Measurements from ENCODE around the gene DIPK1C. TPM values are rescaled to one million over a fixed set of nuclear protein-coding genes. Genes with fewer than 3 reads are reported as not detected.

The DIPK1C gene
- polyA plus RNA-seq, 2 of the 4 experiments (the other 2 are of a cell fraction): not detected

DNA sequence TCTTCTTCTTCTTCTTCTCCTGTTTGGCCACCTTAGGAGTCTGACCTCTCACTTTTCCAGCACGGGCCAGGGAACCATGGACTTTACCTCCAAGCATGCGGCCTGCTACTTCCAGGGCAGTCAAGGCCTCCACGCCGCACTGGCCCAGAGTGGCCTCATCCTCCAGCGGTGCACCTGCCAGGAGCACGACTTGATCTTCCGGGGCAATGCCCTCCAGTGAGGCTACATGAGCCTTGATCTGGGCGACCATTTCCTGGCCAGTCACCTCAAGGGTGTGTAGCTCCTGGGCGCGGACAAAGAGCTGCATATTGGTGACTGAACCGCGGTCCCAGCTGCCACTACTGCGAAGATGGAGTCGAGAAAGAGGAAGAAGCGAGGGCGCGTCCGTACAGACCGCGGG lies 67.1 kb downstream of the DIPK1C start:
- Histone ChIP-seq H3K9me3 (no peaks in the 10 kb centered on the region), H3K4me2 (no peak overlapping the region), H3K27ac (no peak overlapping the region), H3K4me1 (no peaks in the 10 kb centered on the region), H3K4me3 (no peak overlapping the region)
- ChIA-PET POLR2A (no interaction called here), CTCF (no interaction called here)
- no peak for FAIRE-seq
- no peak for ATAC-seq
- WGBS (ENCODE audit: missing lambda C conversion rate): 63% methylated on average over 15 of the region's 20 CpGs
- DNase-seq (ENCODE audit: low read depth in 1 of 2, low spot score in 1 of 2): no peak
- TF ChIP-seq EHMT2 (IDR thresholded peaks at IDR 0.05; ENCODE audit: low read depth) (no peak), JUN (IDR thresholded peaks at IDR 0.05) (no peak), POLR2AphosphoS2 (conservative IDR thresholded peaks at IDR 0.05; ENCODE audit: low read length) (no peak), PHF8 (IDR thresholded peaks at IDR 0.05; ENCODE audit: borderline replicate concordance, low read depth) (no peak), NFE2L2 (conservative IDR thresholded peaks at IDR 0.05; ENCODE audit: low read length) (no peak), RCOR1 (IDR thresholded peaks at IDR 0.05; ENCODE audit: low read depth, low read length) (no peak), ZSCAN20 (CRISPR knock-in tag; IDR thresholded peaks at IDR 0.05) (no peak)
- TF ChIP-seq, protein P1, sequence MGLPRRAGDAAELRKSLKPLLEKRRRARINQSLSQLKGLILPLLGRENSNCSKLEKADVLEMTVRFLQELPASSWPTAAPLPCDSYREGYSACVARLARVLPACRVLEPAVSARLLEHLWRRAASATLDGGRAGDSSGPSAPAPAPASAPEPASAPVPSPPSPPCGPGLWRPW (IDR thresholded peaks at IDR 0.05): no peak
- TF ChIP-seq, protein P2, sequence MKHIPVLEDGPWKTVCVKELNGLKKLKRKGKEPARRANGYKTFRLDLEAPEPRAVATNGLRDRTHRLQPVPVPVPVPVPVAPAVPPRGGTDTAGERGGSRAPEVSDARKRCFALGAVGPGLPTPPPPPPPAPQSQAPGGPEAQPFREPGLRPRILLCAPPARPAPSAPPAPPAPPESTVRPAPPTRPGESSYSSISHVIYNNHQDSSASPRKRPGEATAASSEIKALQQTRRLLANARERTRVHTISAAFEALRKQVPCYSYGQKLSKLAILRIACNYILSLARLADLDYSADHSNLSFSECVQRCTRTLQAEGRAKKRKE (CRISPR knock-in tag; IDR thresholded peaks at IDR 0.05; ENCODE audit: low read depth): no peak
- TF ChIP-seq, protein P3, sequence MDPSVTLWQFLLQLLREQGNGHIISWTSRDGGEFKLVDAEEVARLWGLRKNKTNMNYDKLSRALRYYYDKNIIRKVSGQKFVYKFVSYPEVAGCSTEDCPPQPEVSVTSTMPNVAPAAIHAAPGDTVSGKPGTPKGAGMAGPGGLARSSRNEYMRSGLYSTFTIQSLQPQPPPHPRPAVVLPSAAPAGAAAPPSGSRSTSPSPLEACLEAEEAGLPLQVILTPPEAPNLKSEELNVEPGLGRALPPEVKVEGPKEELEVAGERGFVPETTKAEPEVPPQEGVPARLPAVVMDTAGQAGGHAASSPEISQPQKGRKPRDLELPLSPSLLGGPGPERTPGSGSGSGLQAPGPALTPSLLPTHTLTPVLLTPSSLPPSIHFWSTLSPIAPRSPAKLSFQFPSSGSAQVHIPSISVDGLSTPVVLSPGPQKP (IDR thresholded peaks at IDR 0.05; ENCODE audit: low read depth, low read length): no peak
- TF ChIP-seq, protein P4, sequence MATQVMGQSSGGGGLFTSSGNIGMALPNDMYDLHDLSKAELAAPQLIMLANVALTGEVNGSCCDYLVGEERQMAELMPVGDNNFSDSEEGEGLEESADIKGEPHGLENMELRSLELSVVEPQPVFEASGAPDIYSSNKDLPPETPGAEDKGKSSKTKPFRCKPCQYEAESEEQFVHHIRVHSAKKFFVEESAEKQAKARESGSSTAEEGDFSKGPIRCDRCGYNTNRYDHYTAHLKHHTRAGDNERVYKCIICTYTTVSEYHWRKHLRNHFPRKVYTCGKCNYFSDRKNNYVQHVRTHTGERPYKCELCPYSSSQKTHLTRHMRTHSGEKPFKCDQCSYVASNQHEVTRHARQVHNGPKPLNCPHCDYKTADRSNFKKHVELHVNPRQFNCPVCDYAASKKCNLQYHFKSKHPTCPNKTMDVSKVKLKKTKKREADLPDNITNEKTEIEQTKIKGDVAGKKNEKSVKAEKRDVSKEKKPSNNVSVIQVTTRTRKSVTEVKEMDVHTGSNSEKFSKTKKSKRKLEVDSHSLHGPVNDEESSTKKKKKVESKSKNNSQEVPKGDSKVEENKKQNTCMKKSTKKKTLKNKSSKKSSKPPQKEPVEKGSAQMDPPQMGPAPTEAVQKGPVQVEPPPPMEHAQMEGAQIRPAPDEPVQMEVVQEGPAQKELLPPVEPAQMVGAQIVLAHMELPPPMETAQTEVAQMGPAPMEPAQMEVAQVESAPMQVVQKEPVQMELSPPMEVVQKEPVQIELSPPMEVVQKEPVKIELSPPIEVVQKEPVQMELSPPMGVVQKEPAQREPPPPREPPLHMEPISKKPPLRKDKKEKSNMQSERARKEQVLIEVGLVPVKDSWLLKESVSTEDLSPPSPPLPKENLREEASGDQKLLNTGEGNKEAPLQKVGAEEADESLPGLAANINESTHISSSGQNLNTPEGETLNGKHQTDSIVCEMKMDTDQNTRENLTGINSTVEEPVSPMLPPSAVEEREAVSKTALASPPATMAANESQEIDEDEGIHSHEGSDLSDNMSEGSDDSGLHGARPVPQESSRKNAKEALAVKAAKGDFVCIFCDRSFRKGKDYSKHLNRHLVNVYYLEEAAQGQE (IDR thresholded peaks at IDR 0.05): no peak

DNA sequence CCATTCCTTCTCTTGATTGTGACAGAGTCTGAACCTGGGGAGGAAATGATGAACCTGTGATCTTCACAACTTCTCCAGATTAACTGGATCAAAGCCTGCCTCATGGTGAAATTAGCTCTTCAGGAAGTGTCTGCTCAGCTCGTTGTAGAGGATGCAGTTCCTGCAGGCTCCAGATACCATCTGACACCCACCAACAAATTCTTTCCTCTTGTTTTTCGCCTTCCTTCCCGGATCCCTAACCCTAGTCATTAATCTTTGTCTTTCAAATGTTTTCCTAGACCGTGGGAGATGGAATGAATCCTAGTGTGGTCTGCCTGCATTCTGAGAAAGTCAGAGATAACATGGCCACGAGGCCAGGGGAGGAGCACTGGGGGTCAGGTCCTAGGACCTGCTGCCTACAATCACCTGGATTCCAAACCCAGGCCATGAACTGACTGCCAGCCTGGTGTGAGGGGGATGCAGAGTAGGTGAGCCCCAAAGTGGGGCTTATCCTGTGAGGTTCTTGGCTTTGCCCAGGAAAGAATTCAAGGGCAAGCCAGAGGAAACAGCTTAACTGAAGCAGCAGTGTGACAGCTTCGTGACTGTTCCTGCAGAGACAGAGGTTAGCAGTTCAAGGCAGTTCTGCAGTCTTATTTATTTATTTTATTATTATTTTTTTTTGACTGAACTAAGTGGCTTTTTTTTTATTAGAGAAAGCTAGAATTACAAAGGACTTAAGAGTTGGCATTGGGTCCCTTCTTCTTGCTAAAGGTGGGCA lies 67.8 kb downstream of the DIPK1C start:
- H3K4me3 ChIP-seq: no peak overlapping the region
- H3K9me3 ChIP-seq: no peaks in the 10 kb centered on the region
- ATAC-seq (no peak), DNase-seq (ENCODE audit: low read depth in 1 of 2, low spot score in 1 of 2) (no peak), FAIRE-seq (no peak)
- TF ChIP-seq TFCP2L1 (CRISPR knock-in tag; IDR thresholded peaks at IDR 0.05): no peak
- TF ChIP-seq CBX8 (IDR thresholded peaks at IDR 0.05): no peak
- TF ChIP-seq HMGXB4 (CRISPR knock-in tag; IDR thresholded peaks at IDR 0.05; ENCODE audit: borderline replicate concordance): no peak
- no peak for TF ChIP-seq POLR2AphosphoS2 (conservative IDR thresholded peaks at IDR 0.05; ENCODE audit: low read length)
- no peak overlapping the region for H3K27ac ChIP-seq
- H3K4me1 ChIP-seq: no peaks in the 10 kb centered on the region
- 1% methylated on average over 6 of the region's 6 CpGs for WGBS (ENCODE audit: missing lambda C conversion rate)
- no peak overlapping the region for H3K4me2 ChIP-seq
- CTCF ChIA-PET: no interaction called here
- POLR2A ChIA-PET: no interaction called here
